Measurements from ENCODE around the gene OR2J2.

DNA sequence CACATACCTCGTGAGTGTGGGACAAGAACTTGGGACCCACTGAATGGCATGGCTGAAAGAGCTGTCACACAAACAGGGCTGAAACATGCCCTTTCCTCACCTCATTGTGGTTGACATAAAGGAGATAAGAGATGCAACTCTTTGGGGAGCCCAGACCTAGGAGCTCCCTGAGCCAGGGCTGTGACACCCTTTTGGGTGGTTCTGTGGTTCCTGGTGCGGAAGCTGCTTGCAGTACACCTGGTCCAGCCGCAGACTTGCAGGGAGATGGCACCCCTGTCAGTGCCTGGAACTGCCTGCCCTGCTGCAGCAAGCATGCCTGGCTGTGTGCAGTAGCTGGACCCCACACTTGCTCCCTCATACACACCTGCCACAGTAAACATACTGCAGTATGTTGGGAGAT lies 31.3 kb downstream of the OR2J2 start:
- TF ChIP-seq, protein P1, sequence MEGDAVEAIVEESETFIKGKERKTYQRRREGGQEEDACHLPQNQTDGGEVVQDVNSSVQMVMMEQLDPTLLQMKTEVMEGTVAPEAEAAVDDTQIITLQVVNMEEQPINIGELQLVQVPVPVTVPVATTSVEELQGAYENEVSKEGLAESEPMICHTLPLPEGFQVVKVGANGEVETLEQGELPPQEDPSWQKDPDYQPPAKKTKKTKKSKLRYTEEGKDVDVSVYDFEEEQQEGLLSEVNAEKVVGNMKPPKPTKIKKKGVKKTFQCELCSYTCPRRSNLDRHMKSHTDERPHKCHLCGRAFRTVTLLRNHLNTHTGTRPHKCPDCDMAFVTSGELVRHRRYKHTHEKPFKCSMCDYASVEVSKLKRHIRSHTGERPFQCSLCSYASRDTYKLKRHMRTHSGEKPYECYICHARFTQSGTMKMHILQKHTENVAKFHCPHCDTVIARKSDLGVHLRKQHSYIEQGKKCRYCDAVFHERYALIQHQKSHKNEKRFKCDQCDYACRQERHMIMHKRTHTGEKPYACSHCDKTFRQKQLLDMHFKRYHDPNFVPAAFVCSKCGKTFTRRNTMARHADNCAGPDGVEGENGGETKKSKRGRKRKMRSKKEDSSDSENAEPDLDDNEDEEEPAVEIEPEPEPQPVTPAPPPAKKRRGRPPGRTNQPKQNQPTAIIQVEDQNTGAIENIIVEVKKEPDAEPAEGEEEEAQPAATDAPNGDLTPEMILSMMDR (IDR thresholded peaks at IDR 0.05), result no peak
- no peak for TF ChIP-seq POLR2A (IDR thresholded peaks at IDR 0.05)

Measured in testis (tissue), 2 donors.